GM12878 (cell line): ENCODE results near the gene NRG3. TPM values are rescaled to one million over a fixed set of nuclear protein-coding genes. Genes with fewer than 3 reads are reported as not detected.

Source experiments
- ATAC-seq: fragments of 200-7000 bp; cut with Tn5 transposase; 3 replicates; pipeline ENCODE4 v1.9.1; 2020; ENCODE audit warnings: mild to moderate bottlenecking, moderate library complexity
- BruUV-seq: library from RNA; stranded (reverse); fragments of 400-500 nt; replicated peaks from 2 replicates; lab custom pipeline; 2021; lab: Mats Ljungman, UMichigan
- CTCF ChIA-PET: fragments of 300-600 bp; sonication (Branson Sonifier 250); formaldehyde crosslinking; extraction: SDS; loops from one replicate; lab custom pipeline; 2021; ENCODE audit warnings: inconsistent platforms; lab: Yijun Ruan, JAX
- POLR2A ChIA-PET: fragments of 350-600 bp; formaldehyde crosslinking; extraction: SDS; loops from one replicate; lab custom pipeline; 2021; ENCODE audit warnings: inconsistent platforms; lab: Charles Lee
- RAD21 ChIA-PET: fragments of 300-600 bp; sonication (Branson Sonifier 250); formaldehyde crosslinking; loops from one replicate; lab custom pipeline; 2023; ENCODE audit warnings: antibody characterized with exemption; ENCODE audit not compliant: unreplicated experiment; lab: Charles Lee
- SMC1A ChIA-PET: fragments of 300-600 bp; sonication (Branson Sonifier 250); formaldehyde crosslinking; loops from one replicate; lab custom pipeline; 2023; ENCODE audit not compliant: unreplicated experiment, uncharacterized antibody; lab: Charles Lee
- DNase-seq: peaks from one replicate; pipeline ENCODE4 v3.0.0-alpha.2; 2011; ENCODE audit warnings: low read depth, low spot score
- FAIRE-seq: peaks from 3 replicates; lab custom pipeline; 2011; peaks lifted over from hg19 to GRCh38; lab: Jason Lieb, UNC
- H2AFZ ChIP-seq: 2 replicates; pipeline ENCODE4 v1.6.0; 2011; ENCODE audit warnings: low read depth, low read length, control low read depth; ENCODE audit not compliant: control insufficient read depth
- H3K27ac ChIP-seq: 2 replicates; pipeline ENCODE4 v1.5.1; 2011; ENCODE audit warnings: control low read depth; ENCODE audit not compliant: control insufficient read depth, insufficient read depth
- H3K27me3 ChIP-seq, 2 experiments: replicated peaks in 1 of 2; 2 replicates each; pipeline versions ENCODE4 v1.6.0 to v1.6.1; 2011; ENCODE audit warnings: low read length in 1 of 2; ENCODE audit not compliant: control insufficient read depth in 2 of 2, insufficient read depth in 2 of 2
- H3K36me3 ChIP-seq, 2 experiments: 2 replicates each; pipeline ENCODE4 v1.5.1; 2011; ENCODE audit warnings: low read length in 1 of 2; ENCODE audit not compliant: control insufficient read depth in 2 of 2, insufficient read depth in 2 of 2
- H3K4me1 ChIP-seq: 2 replicates; pipeline ENCODE4 v1.6.1; 2011; ENCODE audit warnings: mild to moderate bottlenecking, low read length, moderate library complexity, mixed read lengths; ENCODE audit not compliant: control insufficient read depth, insufficient read depth
- H3K4me2 ChIP-seq: 2 replicates; pipeline ENCODE4 v1.6.0; 2011; ENCODE audit warnings: control low read depth; ENCODE audit not compliant: control insufficient read depth, insufficient read depth
- H3K4me3 ChIP-seq: fragments of 200-600 bp; sonication (generic); 2 replicates; pipeline ENCODE4 v1.5.1; 2016
- H3K79me2 ChIP-seq: 2 replicates; pipeline ENCODE4 v1.6.0; 2011; ENCODE audit warnings: low read length; ENCODE audit not compliant: control insufficient read depth, insufficient read depth
- H3K9ac ChIP-seq: 2 replicates; pipeline ENCODE4 v1.8.0; 2011; ENCODE audit warnings: low read length, control low read depth, mixed read lengths; ENCODE audit not compliant: control insufficient read depth, insufficient read depth
- H3K9me3 ChIP-seq: replicated peaks from 3 replicates; pipeline ENCODE4 v1.5.1; 2011; ENCODE audit warnings: mild to moderate bottlenecking, low read length; ENCODE audit not compliant: control insufficient read depth, insufficient read depth
- H4K20me1 ChIP-seq: 2 replicates; pipeline ENCODE4 v1.6.0; 2011; ENCODE audit not compliant: control insufficient read depth, insufficient read depth
- CBX3 ChIP-seq: fragments of 200-600 bp; sonication (generic); IDR thresholded peaks from 2 replicates; pipeline ENCODE4 v1.6.1; 2016; ENCODE audit warnings: low read depth, borderline replicate concordance
- CHD4 ChIP-seq: fragments of 200-600 bp; sonication (generic); IDR thresholded peaks from 2 replicates; pipeline ENCODE4 v1.6.1; 2016; ENCODE audit warnings: mild to moderate bottlenecking
- E2F4 ChIP-seq: IDR thresholded peaks from 2 replicates; pipeline ENCODE4 v1.6.1; 2012; ENCODE audit warnings: low read depth, low read length, improper control_type of control experiment
- HDAC6 ChIP-seq: fragments of 200-600 bp; sonication (generic); IDR thresholded peaks from one replicate; pipeline ENCODE4 v1.8.0; 2017; ENCODE audit warnings: antibody characterized with exemption; ENCODE audit not compliant: unreplicated experiment
- IRF5 ChIP-seq: fragments of 450-650 bp; IDR thresholded peaks from 2 replicates; pipeline ENCODE4 v1.6.1; 2017; ENCODE audit warnings: borderline replicate concordance
- MYC ChIP-seq: IDR thresholded peaks from 2 replicates; pipeline ENCODE4 v1.6.1; 2011; ENCODE audit warnings: mild to moderate bottlenecking, low read length, moderate library complexity, inconsistent platforms; ENCODE audit not compliant: insufficient read depth, insufficient replicate concordance, insufficient read length, severe bottlenecking
- NFXL1 ChIP-seq: fragments of 450-650 bp; IDR thresholded peaks from 2 replicates; pipeline ENCODE4 v1.6.1; 2017; ENCODE audit warnings: antibody characterized with exemption, mild to moderate bottlenecking, borderline replicate concordance
- PAX5 ChIP-seq: IDR thresholded peaks from 2 replicates; pipeline ENCODE4 v1.6.1; 2011; ENCODE audit warnings: low read depth, low read length, borderline replicate concordance
- RELB ChIP-seq: fragments of 450-650 bp; IDR thresholded peaks from 2 replicates; pipeline ENCODE4 v1.6.1; 2017; ENCODE audit warnings: low read depth, mild to moderate bottlenecking, moderate library complexity
- SMARCA5 ChIP-seq: fragments of 450-650 bp; IDR thresholded peaks from 2 replicates; pipeline ENCODE4 v1.6.1; 2017; ENCODE audit warnings: mild to moderate bottlenecking
- TAF1 ChIP-seq: IDR thresholded peaks from 2 replicates; pipeline ENCODE4 v1.6.1; 2011; ENCODE audit warnings: mild to moderate bottlenecking, low read depth, low read length, borderline replicate concordance
- ZZZ3 ChIP-seq: IDR thresholded peaks from 2 replicates; pipeline ENCODE4 v1.6.1; 2011; ENCODE audit warnings: low read depth; ENCODE audit not compliant: control insufficient read depth, insufficient read length
- WGBS: methylation state at CpG from one replicate; pipeline ENCODE4 v1.1.6; 2016; ENCODE audit warnings: low lambda C conversion rate; ENCODE audit not compliant: insufficient replicate concordance, insufficient coverage; ENCODE audit errors: missing lambda C conversion rate; 5-methylcytosine and 5-hydroxymethylcytosine counted together
- in situ Hi-C: fragments of 300-500 bp; cut with MboI; formaldehyde crosslinking; loops from 9 replicates; pipeline ENCODE4 v1.14.3; 2018; ENCODE audit warnings: mixed read lengths
- intact Hi-C: fragments of 100-400 bp; cut with micrococcal nuclease; formaldehyde crosslinking; loops from one replicate; pipeline ENCODE4 v1.14.2; 2022; ENCODE audit not compliant: unreplicated experiment
- polyA plus RNA-seq, 11 experiments: library from polyadenylated mRNA; depleted of rRNA in 4 of 11; unstranded in 6 of 11; stranded (reverse) in 5 of 11; fragments of >200 nt; fragmentation: Nextera tagmentation in 4 of 11; fragmentation: Illumina TruSeq in 1 of 11; extraction: Ambion mirVana in 4 of 11; extraction: Trizol in 1 of 11; gene quantifications; 1 replicate in 1 of 11; 2 replicates in 10 of 11; pipeline versions ENCODE4 v1.2.1 to v1.2.3, GENCODE V29; 2011 to 2016; ENCODE audit warnings: inconsistent platforms in 2 of 11, missing spikeins in 2 of 11, low read depth in 1 of 11
- total RNA-seq, 4 experiments: library from RNA; depleted of rRNA in 3 of 4; stranded (reverse); fragments of >200 nt in 3 of 4; fragmentation: Illumina TruSeq in 1 of 4; extraction: Trizol in 1 of 4; gene quantifications; 2 replicates each; pipeline versions ENCODE4 v1.2.1 to v1.2.3, GENCODE V29; 2013 to 2021

NRG3 gene
- total and polyA plus RNA-seq, 10 of the 15 experiments (the other 5 are each of a cell fraction or from before 2014, with no cell fraction given): 0.03 to 0.41 (median 0.17) TPM; not detected in 3

GRCh38 chr10:81884856-81885255 is 9.9 kb downstream of the NRG3 start (continued):
- TF ChIP-seq SMARCA5: no peak
- no peak for TF ChIP-seq HDAC6

GRCh38 chr10:81885491-81885890 is 10.5 kb downstream of the NRG3 start:
- H3K36me3 ChIP-seq: no peaks in the 10 kb centered on the region
- H3K4me3 ChIP-seq: no peak overlapping the region
- SMC1A ChIA-PET: interaction anchor here (1.4 kb wide), 1 partner anchor 11 kb away, joined by 4 read pairs; no protein-coding TSS in a partner anchor
- no peak overlapping the region for H2AFZ ChIP-seq
- no peak for TF ChIP-seq NFXL1
- TF ChIP-seq, all 136 proteins: peak for 0
- no TSS peak for BruUV-seq
- H3K27me3 ChIP-seq: no peaks in the 10 kb centered on the region
- ChIA-PET CTCF (no interaction called here), POLR2A (no interaction called here), RAD21 (no interaction called here)
- no peak for ATAC-seq
- H3K79me2 ChIP-seq: no peaks in the 10 kb centered on the region
- FAIRE-seq: no peak
- no peaks in the 10 kb centered on the region for H4K20me1 ChIP-seq
- WGBS: 36% methylated on average over 2 of the region's 2 CpGs
- in situ Hi-C loops: no loop called here
- DNase-seq: no peak
- no peak overlapping the region for H3K9ac ChIP-seq
- no peak overlapping the region for H3K4me2 ChIP-seq
- H3K9me3 ChIP-seq: no peaks in the 10 kb centered on the region
- no peaks in the 10 kb centered on the region for H3K4me1 ChIP-seq
- H3K27ac ChIP-seq: no peak overlapping the region
- intact Hi-C loops: no loop called here

GRCh38 chr10:81886939-81887338 is 11.9 kb downstream of the NRG3 start:
- intact Hi-C loops (no loop called here), in situ Hi-C loops (no loop called here)
- ChIA-PET POLR2A (no interaction called here), SMC1A (interaction anchor here (1.4 kb wide), 1 partner anchor 10 kb away, joined by 4 read pairs; no protein-coding TSS in a partner anchor), RAD21 (no interaction called here), CTCF (no interaction called here)
- no peak overlapping the region for H3K4me3 ChIP-seq
- no peak overlapping the region for H3K9ac ChIP-seq
- no peaks in the 10 kb centered on the region for H4K20me1 ChIP-seq
- H2AFZ ChIP-seq: no peak overlapping the region
- H3K27ac ChIP-seq: no peak overlapping the region
- no peak overlapping the region for H3K4me2 ChIP-seq
- ATAC-seq (no peak), DNase-seq (no peak), FAIRE-seq (no peak)
- no peaks in the 10 kb centered on the region for H3K36me3 ChIP-seq
- no peaks in the 10 kb centered on the region for H3K27me3 ChIP-seq
- H3K9me3 ChIP-seq: no peaks in the 10 kb centered on the region
- no TSS peak for BruUV-seq
- H3K79me2 ChIP-seq: no peaks in the 10 kb centered on the region
- H3K4me1 ChIP-seq: no peaks in the 10 kb centered on the region
- TF ChIP-seq TAF1: no peak
- no peak for TF ChIP-seq CHD4
- TF ChIP-seq RELB: no peak
- TF ChIP-seq IRF5: no peak
- TF ChIP-seq MYC: no peak
- TF ChIP-seq E2F4: no peak
- no peak for TF ChIP-seq ZZZ3
- no peak for TF ChIP-seq PAX5
- no peak for TF ChIP-seq CBX3
